ENCODE data around the gene EFNB2.

EFNB2 gene

DNA sequence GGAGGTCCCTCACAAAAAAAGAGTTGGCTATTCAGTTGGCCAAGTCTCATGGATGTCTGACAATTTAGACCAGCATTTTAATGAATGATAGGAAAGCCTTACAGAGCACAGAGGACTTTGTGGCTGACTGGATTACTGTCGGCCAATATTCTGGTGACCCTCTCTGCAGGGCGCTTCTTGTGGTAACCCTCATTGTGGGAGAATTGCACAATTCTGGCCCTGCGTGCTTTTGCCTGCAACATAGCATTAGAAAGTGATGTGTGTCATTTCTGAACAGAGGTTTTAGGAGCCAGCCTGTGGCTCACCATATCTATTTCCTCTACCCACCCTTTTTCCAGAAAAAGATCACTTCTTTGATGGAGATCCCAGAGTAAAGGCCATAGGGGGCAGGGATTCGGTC is 71.4 kb downstream of the EFNB2 start:
- in situ Hi-C loops (cut with HindIII; ENCODE audit: low sequenced_read_pairs), result no loop called here

DNA sequence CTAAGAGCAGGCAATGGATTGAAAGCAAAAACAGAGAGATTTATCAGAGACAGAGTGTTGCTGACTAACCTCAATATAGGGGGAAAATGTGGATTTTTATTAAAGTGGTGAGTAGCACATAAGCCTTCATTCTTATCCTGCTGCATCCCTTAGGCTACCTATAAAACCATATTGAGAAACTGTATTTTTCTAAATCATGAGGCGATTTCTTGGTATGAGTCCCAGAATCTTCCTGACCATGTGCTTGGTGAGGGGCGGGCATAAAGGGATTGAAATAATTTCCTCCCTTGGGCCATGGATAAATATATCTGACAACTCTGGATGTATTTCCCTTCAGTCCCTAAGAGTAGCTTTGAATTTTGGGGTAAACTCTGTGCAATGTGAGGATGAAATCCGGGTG is 72.8 kb downstream of the EFNB2 start:
- in situ Hi-C loops (cut with HindIII; ENCODE audit: low sequenced_read_pairs), result no loop called here

DNA sequence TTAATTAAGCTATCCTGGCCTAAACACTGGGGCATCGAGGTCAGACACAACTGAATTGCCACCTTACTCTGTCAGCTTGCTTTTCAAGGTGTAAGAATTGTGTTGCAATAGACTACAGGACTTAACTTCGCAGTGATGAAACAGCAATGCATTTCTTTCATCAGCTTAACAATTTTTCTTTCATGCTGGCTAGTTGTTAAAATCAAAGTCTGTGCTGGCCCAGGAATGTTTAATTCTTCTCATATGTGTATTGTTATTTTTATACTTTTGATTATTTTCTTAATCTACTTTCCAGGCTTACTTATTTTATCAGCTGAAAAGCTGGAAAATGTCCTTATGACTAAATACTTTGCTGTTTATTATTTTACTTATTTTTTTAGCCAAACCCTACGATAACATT is 79.7 kb downstream of the EFNB2 start:
- in situ Hi-C loops (cut with HindIII; ENCODE audit: low sequenced_read_pairs), result no loop called here

DNA sequence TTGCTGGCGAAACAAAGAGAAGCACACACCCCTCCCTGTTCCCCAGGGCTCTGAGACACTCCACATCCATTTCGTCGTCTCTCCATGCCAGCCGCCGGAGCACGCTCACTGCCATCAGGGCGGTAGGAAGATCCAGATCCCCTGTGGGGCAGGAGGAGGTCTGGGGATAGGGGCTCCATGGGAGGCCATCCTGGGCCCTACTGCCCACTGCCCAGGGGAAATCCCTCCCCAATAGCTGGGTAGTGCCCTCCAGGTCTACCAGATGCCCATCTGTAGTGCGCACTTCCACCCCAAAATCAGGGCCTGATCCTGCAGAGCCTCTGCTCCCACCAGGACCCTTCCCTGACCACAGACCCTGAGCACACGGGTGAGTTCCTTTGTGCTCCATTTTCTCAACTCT is 80.3 kb downstream of the EFNB2 start:
- in situ Hi-C loops (cut with HindIII; ENCODE audit: low sequenced_read_pairs), result no loop called here

DNA sequence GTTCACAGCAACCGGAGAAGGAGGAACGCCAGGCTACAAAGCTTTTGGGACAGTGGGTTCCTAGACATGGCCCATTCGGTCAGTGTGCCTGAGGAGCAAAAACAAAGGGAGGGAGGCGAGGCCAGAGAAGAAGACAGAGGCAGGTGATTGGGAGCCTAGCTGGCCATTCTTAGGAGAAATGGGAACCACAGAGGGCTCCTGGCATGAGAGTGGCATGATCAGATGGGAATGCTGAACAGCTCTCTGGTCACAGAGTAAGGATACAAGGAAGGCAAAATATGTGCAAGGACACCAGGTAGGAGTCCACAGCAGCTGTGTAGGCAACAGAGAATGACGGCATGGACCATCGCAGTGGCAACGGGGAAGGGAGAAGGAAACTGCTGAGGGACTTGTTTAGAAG is 82.4 kb downstream of the EFNB2 start:
- in situ Hi-C loops (cut with HindIII; ENCODE audit: low sequenced_read_pairs), result no loop called here

DNA sequence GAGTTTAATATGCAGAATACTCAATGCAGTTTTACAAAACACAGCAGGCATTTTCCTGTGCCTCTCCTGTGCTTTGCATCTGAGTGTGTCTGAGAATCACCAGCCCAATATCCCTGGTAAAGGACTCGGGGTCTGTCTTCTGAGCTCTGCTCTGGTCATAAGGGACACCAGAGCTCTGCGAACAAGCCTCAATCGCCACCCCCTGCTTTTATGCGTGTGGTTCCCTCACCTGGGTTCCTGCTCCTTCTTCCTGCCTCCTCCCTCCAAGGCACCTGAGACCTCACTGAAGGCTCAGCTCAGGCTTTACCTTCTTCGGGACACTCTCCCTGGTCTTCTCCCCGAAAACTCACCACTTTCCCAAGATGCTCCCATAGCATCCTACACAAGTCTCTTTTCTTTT is 84.5 kb downstream of the EFNB2 start:
- in situ Hi-C loops (cut with HindIII; ENCODE audit: low sequenced_read_pairs), result no loop called here

DNA sequence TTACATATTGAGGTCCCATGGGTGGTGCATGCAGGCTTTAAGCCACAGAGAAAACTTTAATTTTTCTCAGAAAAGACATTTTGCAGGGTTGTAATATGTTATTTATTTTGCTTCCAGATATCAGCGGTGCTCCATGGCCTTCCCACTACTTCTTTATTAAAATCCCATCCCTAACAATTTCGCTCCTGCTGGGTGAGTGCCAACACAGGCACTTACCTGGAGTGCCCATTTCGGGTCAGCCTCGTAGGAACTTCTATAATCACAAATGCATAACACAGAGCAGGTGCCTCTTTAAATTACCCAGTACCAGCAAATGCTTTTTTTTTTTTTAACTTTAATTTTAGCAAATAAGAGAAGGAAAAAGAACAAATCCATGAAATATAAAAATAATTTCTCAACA is 86.4 kb downstream of the EFNB2 start:
- in situ Hi-C loops (cut with HindIII; ENCODE audit: low sequenced_read_pairs), result no loop called here

DNA sequence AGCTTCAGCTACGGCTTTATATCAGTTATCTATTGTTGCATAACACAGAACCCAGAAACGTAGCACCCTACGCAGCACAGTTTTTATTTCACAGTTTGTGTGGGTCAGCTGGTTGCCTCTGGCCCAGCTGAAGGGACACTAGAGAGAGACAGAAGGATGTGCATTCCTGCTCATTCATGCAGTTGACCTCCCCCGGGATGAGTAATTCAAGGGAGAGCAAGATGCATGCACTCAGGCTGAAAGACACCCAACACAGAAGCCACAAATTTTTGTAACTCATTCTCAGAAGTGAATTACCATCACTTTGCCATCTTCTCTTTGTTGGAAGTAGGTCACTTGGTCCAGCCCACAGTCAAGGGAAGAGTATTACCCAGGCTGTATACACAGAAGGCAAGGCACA is 89.5 kb downstream of the EFNB2 start:
- in situ Hi-C loops (cut with HindIII; ENCODE audit: low sequenced_read_pairs), result no loop called here

DNA sequence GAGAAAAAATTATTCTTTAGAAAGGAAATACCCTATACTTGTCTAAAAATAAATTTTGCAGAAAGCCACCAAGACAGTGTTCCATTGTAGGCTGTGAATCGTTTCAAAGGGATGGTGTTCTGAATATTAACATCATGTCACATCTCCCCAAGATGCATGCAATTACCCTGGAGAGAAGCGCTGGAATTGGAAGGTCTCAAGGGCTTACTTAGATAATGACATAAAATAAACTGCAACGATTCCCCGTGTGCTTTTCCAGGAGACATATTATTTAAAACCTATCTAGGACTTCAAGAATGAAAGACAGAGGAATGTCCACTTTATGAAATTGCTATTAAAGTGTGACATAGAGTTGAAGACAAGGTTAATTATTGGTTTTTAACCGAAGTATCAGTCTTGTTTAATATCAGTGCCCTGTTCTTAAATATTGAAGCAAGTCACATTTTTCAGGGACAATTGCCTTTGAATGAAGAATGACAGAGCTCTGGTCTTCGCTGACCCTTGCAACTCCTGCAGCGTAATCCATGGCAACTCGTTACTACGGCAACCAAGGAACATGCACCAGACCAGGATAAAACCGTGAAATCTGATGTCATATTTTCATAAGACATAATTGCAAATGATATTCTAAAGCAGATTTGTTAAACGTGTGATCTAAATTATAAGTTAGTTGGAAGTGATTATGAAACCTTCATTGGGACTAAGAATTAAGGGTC is 91.7 kb downstream of the EFNB2 start:
- in situ Hi-C loops (cut with HindIII; ENCODE audit: low sequenced_read_pairs), result no loop called here

DNA sequence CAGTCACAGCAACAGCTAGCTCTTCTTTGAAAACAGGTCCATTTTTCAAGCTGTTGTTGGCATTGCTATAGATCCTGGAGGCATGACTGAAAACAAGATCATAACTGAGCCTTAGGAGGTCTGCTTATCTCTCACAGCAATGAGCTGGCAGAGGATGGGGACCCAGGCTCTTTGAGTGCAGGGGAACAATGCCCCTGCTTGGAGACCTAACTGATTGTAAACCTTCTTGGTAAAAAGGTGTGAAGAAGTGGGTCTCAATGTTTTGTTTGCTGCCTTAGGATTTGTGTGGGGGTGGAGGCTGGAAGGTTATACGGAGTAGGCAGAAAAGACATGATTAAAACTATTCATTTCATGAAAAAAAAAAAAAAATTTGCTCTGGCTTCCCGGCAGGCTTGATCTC is 94.6 kb downstream of the EFNB2 start:
- in situ Hi-C loops (cut with HindIII; ENCODE audit: low sequenced_read_pairs), result no loop called here
